Spleen (tissue), 11 donors: ENCODE data around the gene HCRT. TPM values are rescaled to one million over a fixed set of nuclear protein-coding genes. Genes with fewer than 3 reads are reported as not detected.

Experiments
- DNase-seq: peaks from one replicate; pipeline ENCODE4 v3.0.0-alpha.2; 2020
- H3K27ac ChIP-seq, 8 donors: fragments of 200-600 bp; sonication (generic) in 7 of 8; 1 replicate in 4 of 8; 2 replicates in 4 of 8; pipeline versions ENCODE4 v1.5.0 to v1.8.0; 2016 to 2021; ENCODE audit warnings: inconsistent platforms in 4 of 8, mild to moderate bottlenecking in 4 of 8, moderate library complexity in 1 of 8
- H3K27me3 ChIP-seq, 7 donors: fragments of 200-600 bp; sonication (generic) in 6 of 7; replicated peaks in 1 of 7; 1 replicate in 4 of 7; 2 replicates in 3 of 7; pipeline versions ENCODE4 v1.5.0 to v1.8.0; 2016 to 2021; ENCODE audit warnings: inconsistent platforms in 3 of 7, mild to moderate bottlenecking in 1 of 7
- H3K36me3 ChIP-seq, 6 donors: fragments of 200-600 bp; sonication (generic) in 5 of 6; 1 replicate in 4 of 6; 2 replicates in 2 of 6; pipeline versions ENCODE4 v1.5.0 to v1.8.0; 2016 to 2021; ENCODE audit warnings: inconsistent platforms in 2 of 6
- H3K4me1 ChIP-seq, 6 donors: fragments of 200-600 bp; sonication (generic) in 5 of 6; 1 replicate in 3 of 6; 2 replicates in 3 of 6; pipeline versions ENCODE4 v1.5.0 to v1.8.0; 2016 to 2021; ENCODE audit warnings: inconsistent platforms in 3 of 6
- H3K4me3 ChIP-seq, 8 donors: fragments of 200-600 bp; sonication (generic) in 7 of 8; 1 replicate in 4 of 8; 2 replicates in 4 of 8; pipeline versions ENCODE4 v1.5.0 to v1.8.0; 2016 to 2021; ENCODE audit warnings: inconsistent platforms in 4 of 8, mild to moderate bottlenecking in 4 of 8, moderate library complexity in 2 of 8
- H3K9me3 ChIP-seq, 8 donors: fragments of 200-600 bp; sonication (generic) in 7 of 8; 1 replicate in 4 of 8; 2 replicates in 4 of 8; pipeline versions ENCODE4 v1.5.0 to v1.8.0; 2016 to 2021; ENCODE audit warnings: inconsistent platforms in 4 of 8
- POLR2A ChIP-seq, 3 donors: fragments of 450-650 bp; IDR thresholded peaks; one replicate each; pipeline ENCODE4 v1.5.1; 2017; ENCODE audit warnings: antibody characterized with exemption in 3 of 3, mild to moderate bottlenecking in 1 of 3
- POLR2AphosphoS5 ChIP-seq, 3 donors: sonication (generic); formaldehyde crosslinking; IDR thresholded peaks; one replicate each; pipeline ENCODE4 v1.5.1; 2017; ENCODE audit warnings: antibody characterized with exemption in 3 of 3
- WGBS, 5 donors: extraction: QIAGEN DNeasy Blood & Tissue Kit in 3 of 5; methylation state at CpG; one replicate each; pipeline versions ENCODE4 v1.1.5 to v1.1.7; 2013 to 2018; 5-methylcytosine and 5-hydroxymethylcytosine counted together
- intact Hi-C: fragments of 100-400 bp; cut with DNase I; formaldehyde crosslinking; loops from one replicate; pipeline ENCODE4 v1.15.0; 2023; ENCODE audit warnings: low total_unique reads
- polyA plus RNA-seq, 3 donors: library from polyadenylated mRNA; stranded (reverse); fragments of 200-250 nt; gene quantifications; one replicate each; pipeline ENCODE4 v1.2.1, GENCODE V29; 2013
- total RNA-seq, 7 donors: library from RNA; depleted of rRNA in 3 of 7; stranded (reverse); fragments of >200 nt in 3 of 7; fragmentation: NEBNext Ultra II Directional in 4 of 7; extraction: Animal tissue kit (Norgen Biotek cat#: 25700) in 4 of 7; gene quantifications; one replicate each; pipeline versions ENCODE4 v1.1.0 to v1.2.1, GENCODE V29; 2016 to 2021
- TF ChIP-seq, protein P1 (sequence below), 11 experiments: fragments of 200-600 bp in 7 of 11; fragments of 450-650 bp in 4 of 11; sonication (generic) in 4 of 11; IDR thresholded peaks in 8 of 11; conservative IDR thresholded peaks in 3 of 11; 1 replicate in 7 of 11; 2 replicates in 4 of 11; pipeline versions ENCODE4 v1.4.0 to v1.8.0; 2016 to 2021; ENCODE audit warnings: antibody characterized with exemption in 11 of 11, inconsistent platforms in 4 of 11, mild to moderate bottlenecking in 1 of 11
- donor health status: healthy with polysubstance abuse.
- donor health status: DM: no; HTN: no; CAD: no; lungs with moderate emphysema.
- donor health status: DM: no; HTN: no; CAD: no.
- donor health status: Bipolar disorder and iron deficiency.
- donor health status: healthy.
- donor health status: DM: no; HTN: no; CAD: no.
- donor health status: DM: yes; HTN: yes; CAD: no.

The HCRT gene
- total and polyA plus RNA-seq, 10 donors = not detected

DNA sequence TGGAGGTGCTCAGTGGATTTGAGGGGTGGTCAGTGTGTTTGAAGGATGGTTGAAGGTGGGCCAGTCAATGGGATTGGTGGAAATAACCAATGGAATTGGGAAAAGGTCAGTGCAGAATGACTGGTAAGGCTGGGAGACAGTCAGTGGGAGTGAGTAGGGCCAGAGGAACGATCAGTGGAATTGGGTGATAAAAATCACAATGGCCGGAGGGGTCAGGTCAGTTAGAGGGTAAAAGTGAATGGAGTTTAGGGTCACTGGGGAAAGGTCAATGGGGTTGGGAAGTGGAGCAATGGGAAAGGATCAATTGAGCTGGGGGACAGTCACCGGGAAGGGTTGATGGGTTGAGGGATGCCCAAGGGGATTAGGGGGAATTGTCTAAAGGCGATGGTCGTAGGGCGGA lies 19.5 kb downstream of the HCRT start:
- no peaks in the 10 kb centered on the region for H3K27me3 ChIP-seq
- H3K4me1 ChIP-seq = peaks cover 0 to 16% (median 0%) of the 10 kb centered on the region in 6 donors
- WGBS, 5 donors = 86 to 96% (median 92%) methylated on average over 6 of the region's 6 CpGs
- H3K27ac ChIP-seq = no peak overlapping the region
- no peaks in the 10 kb centered on the region for H3K9me3 ChIP-seq
- no peaks in the 10 kb centered on the region for H3K36me3 ChIP-seq
- intact Hi-C loops = no loop called here
- no peak for DNase-seq
- H3K4me3 ChIP-seq = no peak overlapping the region
- TF ChIP-seq, protein P1, sequence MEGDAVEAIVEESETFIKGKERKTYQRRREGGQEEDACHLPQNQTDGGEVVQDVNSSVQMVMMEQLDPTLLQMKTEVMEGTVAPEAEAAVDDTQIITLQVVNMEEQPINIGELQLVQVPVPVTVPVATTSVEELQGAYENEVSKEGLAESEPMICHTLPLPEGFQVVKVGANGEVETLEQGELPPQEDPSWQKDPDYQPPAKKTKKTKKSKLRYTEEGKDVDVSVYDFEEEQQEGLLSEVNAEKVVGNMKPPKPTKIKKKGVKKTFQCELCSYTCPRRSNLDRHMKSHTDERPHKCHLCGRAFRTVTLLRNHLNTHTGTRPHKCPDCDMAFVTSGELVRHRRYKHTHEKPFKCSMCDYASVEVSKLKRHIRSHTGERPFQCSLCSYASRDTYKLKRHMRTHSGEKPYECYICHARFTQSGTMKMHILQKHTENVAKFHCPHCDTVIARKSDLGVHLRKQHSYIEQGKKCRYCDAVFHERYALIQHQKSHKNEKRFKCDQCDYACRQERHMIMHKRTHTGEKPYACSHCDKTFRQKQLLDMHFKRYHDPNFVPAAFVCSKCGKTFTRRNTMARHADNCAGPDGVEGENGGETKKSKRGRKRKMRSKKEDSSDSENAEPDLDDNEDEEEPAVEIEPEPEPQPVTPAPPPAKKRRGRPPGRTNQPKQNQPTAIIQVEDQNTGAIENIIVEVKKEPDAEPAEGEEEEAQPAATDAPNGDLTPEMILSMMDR (IDR thresholded peaks at IDR 0.05 in 8 of 11, conservative IDR thresholded peaks at IDR 0.05 in 3 of 11) = no peak
- TF ChIP-seq POLR2A (IDR thresholded peaks at IDR 0.05) (no peak), POLR2AphosphoS5 (IDR thresholded peaks at IDR 0.05) (no peak)

DNA sequence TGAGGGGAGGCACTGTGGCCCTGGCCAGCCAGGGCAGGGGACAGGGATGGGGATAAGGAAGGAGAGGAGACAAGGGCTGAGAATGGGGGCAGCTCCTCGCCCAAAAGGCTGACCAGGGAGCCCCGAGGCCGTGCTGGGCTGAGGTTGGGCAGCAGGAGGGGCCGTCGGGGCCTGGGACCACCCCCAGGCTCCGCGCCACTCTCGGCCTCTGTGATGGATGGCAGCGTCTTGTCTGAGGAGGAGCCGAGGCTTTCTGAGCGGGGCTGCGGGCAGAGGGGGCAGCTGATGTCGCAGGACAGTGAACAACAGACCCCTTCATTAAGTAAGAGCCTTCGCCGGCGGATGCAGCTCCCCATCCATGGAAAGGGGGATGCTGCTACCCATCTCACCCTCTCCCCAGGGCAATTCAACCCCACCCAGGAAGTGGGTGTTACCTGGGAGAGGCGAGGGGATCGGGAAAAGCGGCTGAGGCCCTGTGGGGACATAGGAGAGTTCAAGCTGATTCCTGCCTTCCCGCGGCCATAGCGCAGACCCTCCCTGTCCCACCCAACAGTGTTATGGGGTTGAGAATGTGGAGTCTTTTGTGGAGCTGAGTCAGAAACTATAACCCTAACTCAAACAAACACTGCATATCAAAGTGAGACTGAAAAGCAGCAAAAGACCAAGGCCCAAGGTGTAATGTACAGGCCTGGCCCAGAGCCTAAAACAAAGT lies 21.4 kb downstream of the HCRT start:
- H3K27ac ChIP-seq = no peak overlapping the region
- intact Hi-C loops = no loop called here
- H3K9me3 ChIP-seq = no peaks in the 10 kb centered on the region
- no peak overlapping the region for H3K4me3 ChIP-seq
- H3K27me3 ChIP-seq = no peaks in the 10 kb centered on the region
- H3K36me3 ChIP-seq = no peaks in the 10 kb centered on the region
- DNase-seq = no peak
- WGBS, 5 donors = 53 to 86% (median 78%) methylated on average over 14 to 22 of the region's 22 CpGs
- no peak for TF ChIP-seq POLR2AphosphoS5 (IDR thresholded peaks at IDR 0.05)
- no peak for TF ChIP-seq POLR2A (IDR thresholded peaks at IDR 0.05)
- TF ChIP-seq, protein P1 (IDR thresholded peaks at IDR 0.05 in 8 of 11, conservative IDR thresholded peaks at IDR 0.05 in 3 of 11) = no peak
- peaks cover 0 to 16% (median 0%) of the 10 kb centered on the region in 6 donors for H3K4me1 ChIP-seq

DNA sequence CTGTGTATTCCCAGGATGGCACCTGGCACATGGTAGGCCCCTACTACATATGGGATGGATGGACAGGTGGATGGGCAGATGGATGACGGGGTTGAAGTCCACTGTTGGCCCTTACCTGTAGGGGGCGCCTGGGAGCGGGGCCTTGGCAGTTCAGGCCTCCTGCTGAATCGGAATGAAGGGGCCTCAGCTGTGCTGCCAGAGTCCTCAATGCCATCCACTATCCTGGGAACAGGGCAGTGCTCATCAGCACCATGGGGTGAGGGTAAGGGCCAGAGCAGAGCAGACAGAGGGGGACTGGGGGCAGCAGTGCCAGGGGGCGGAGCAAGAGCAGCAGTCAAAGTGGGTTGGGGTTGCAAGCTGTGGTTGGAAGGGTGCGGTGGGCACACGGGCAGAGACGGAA lies 22.1 kb downstream of the HCRT start:
- H3K9me3 ChIP-seq = no peaks in the 10 kb centered on the region
- TF ChIP-seq POLR2AphosphoS5 (IDR thresholded peaks at IDR 0.05) (no peak), POLR2A (IDR thresholded peaks at IDR 0.05) (no peak)
- TF ChIP-seq, protein P1 (IDR thresholded peaks at IDR 0.05 in 8 of 11, conservative IDR thresholded peaks at IDR 0.05 in 3 of 11) = peak in 7 of 11 experiments; percentile 14 to 44 (median 35)
- 51 to 70% (median 66%) methylated on average over 8 of the region's 8 CpGs for WGBS, 5 donors
- intact Hi-C loops = no loop called here
- no peak overlapping the region for H3K27ac ChIP-seq
- no peaks in the 10 kb centered on the region for H3K36me3 ChIP-seq
- H3K4me3 ChIP-seq = no peak overlapping the region
- no peak for DNase-seq
- H3K4me1 ChIP-seq = peaks cover 0 to 16% (median 0%) of the 10 kb centered on the region in 6 donors
- no peaks in the 10 kb centered on the region for H3K27me3 ChIP-seq

DNA sequence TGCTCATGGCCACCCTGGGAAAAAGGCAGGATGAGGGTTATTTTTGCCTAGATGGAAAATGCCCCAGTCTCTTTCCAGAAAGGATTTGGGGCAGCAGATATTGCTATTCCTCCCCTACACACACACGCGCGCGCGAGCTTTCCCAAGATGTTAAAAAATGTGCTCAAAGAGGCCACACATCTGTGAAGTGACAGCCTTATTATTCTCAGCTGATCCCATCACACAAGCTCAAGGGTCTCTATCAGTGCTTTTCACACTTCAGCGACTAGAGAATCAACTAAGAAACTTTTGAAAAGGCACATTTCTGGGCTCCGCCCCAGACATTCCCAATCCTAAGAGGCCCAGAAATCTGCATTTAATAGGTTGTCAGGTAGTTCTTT lies 24.7 kb downstream of the HCRT start:
- whole genome bisulfite sequencing, 5 donors = 90 to 96% (median 91%) methylated on average over 7 of the region's 7 CpGs
- no peak for TF ChIP-seq POLR2AphosphoS5 (IDR thresholded peaks at IDR 0.05)
- no peak for TF ChIP-seq POLR2A (IDR thresholded peaks at IDR 0.05)
- TF ChIP-seq, protein P1 (IDR thresholded peaks at IDR 0.05 in 8 of 11, conservative IDR thresholded peaks at IDR 0.05 in 3 of 11) = no peak
- H3K9me3 ChIP-seq = no peaks in the 10 kb centered on the region
- H3K36me3 ChIP-seq = no peaks in the 10 kb centered on the region
- intact Hi-C loops = no loop called here
- no peak for DNase-seq
- no peak overlapping the region for H3K27ac ChIP-seq
- no peaks in the 10 kb centered on the region for H3K27me3 ChIP-seq
- no peak overlapping the region for H3K4me3 ChIP-seq
- peaks cover 0 to 25% (median 2%) of the 10 kb centered on the region in 6 donors for H3K4me1 ChIP-seq
